Nephron (organoid): ENCODE data around the gene TOP1.

Experiments
- H3K27ac Mint-ChIP-seq, 3 experiments: 2 replicates each; pipeline ENCODE4 v1.8.0; 2020; ENCODE audit warnings: mixed read lengths in 3 of 3, mild to moderate bottlenecking in 2 of 3, moderate library complexity in 1 of 3
- H3K27me3 Mint-ChIP-seq: 2 replicates; pipeline ENCODE4 v1.8.0; 2021; ENCODE audit warnings: low read depth, mild to moderate bottlenecking, moderate library complexity, mixed read lengths
- H3K36me3 Mint-ChIP-seq: 2 replicates; pipeline ENCODE4 v1.8.0; 2020; ENCODE audit warnings: low read depth, mixed read lengths
- H3K4me1 Mint-ChIP-seq: 2 replicates; pipeline ENCODE4 v1.8.0; 2020; ENCODE audit warnings: mixed read lengths
- H3K4me3 Mint-ChIP-seq, 3 experiments: 2 replicates each; pipeline ENCODE4 v1.8.0; 2020; ENCODE audit warnings: mild to moderate bottlenecking in 3 of 3, mixed read lengths in 3 of 3, moderate library complexity in 2 of 3
- H3K9me3 Mint-ChIP-seq: 2 replicates; pipeline ENCODE4 v1.8.0; 2020; ENCODE audit warnings: mixed read lengths
- CTCF ChIP-seq, 3 experiments: fragments of 200-600 bp; sonication (generic); IDR thresholded peaks; one replicate each; pipeline ENCODE4 v1.5.0; 2021; ENCODE audit warnings: antibody characterized with exemption in 3 of 3; ENCODE audit not compliant: unreplicated experiment in 3 of 3

Gene TOP1

GRCh38 chr20:40992349-40993113 is 36.1 kb upstream of the TOP1 start:
- no peak overlapping the region for H3K27ac Mint-ChIP-seq
- H3K4me1 Mint-ChIP-seq, result peaks cover 3% of the 10 kb centered on the region
- H3K36me3 Mint-ChIP-seq, result no peaks in the 10 kb centered on the region
- H3K4me3 Mint-ChIP-seq, result no peak overlapping the region
- H3K27me3 Mint-ChIP-seq, result peaks cover 3% of the 10 kb centered on the region
- TF ChIP-seq CTCF (IDR thresholded peaks at IDR 0.05; ENCODE audit: unreplicated experiment in 3 of 3), result no peak
- no peaks in the 10 kb centered on the region for H3K9me3 Mint-ChIP-seq

GRCh38 chr20:40993794-40994540 is 34.7 kb upstream of the TOP1 start:
- H3K9me3 Mint-ChIP-seq, result no peaks in the 10 kb centered on the region
- TF ChIP-seq CTCF (IDR thresholded peaks at IDR 0.05; ENCODE audit: unreplicated experiment in 3 of 3), result no peak
- H3K4me1 Mint-ChIP-seq, result peaks cover 3% of the 10 kb centered on the region
- H3K4me3 Mint-ChIP-seq, result no peak overlapping the region
- peaks cover 3% of the 10 kb centered on the region for H3K27me3 Mint-ChIP-seq
- no peak overlapping the region for H3K27ac Mint-ChIP-seq
- no peaks in the 10 kb centered on the region for H3K36me3 Mint-ChIP-seq

- Mint-ChIP-seq H3K4me3 (no peak overlapping the region), H3K27me3 (no peaks in the 10 kb centered on the region), H3K36me3 (no peaks in the 10 kb centered on the region), H3K9me3 (no peaks in the 10 kb centered on the region), H3K4me1 (peaks cover 3% of the 10 kb centered on the region), H3K27ac (no peak overlapping the region)
- TF ChIP-seq CTCF (IDR thresholded peaks at IDR 0.05; ENCODE audit: unreplicated experiment in 3 of 3), result no peak
Observed at GRCh38 chr20:40996326-40996725, 32.3 kb upstream of the TOP1 start.

- no peaks in the 10 kb centered on the region for H3K27me3 Mint-ChIP-seq
- no peak for TF ChIP-seq CTCF (IDR thresholded peaks at IDR 0.05; ENCODE audit: unreplicated experiment in 3 of 3)
- H3K4me3 Mint-ChIP-seq, result no peak overlapping the region
- H3K4me1 Mint-ChIP-seq, result peaks cover 3% of the 10 kb centered on the region
- H3K9me3 Mint-ChIP-seq, result no peaks in the 10 kb centered on the region
- no peak overlapping the region for H3K27ac Mint-ChIP-seq
- H3K36me3 Mint-ChIP-seq, result no peaks in the 10 kb centered on the region
Observed at GRCh38 chr20:40997116-40997515, 31.5 kb upstream of the TOP1 start.

GRCh38 chr20:40999841-41000240 is 28.8 kb upstream of the TOP1 start:
- Mint-ChIP-seq H3K27ac (no peak overlapping the region), H3K9me3 (peaks cover 2% of the 10 kb centered on the region), H3K4me3 (no peak overlapping the region), H3K27me3 (no peaks in the 10 kb centered on the region), H3K36me3 (no peaks in the 10 kb centered on the region), H3K4me1 (peaks cover 18% of the 10 kb centered on the region)
- TF ChIP-seq CTCF (IDR thresholded peaks at IDR 0.05; ENCODE audit: unreplicated experiment in 3 of 3), result no peak
